Measurements from ENCODE around the gene ATP6V0A4. TPM values are rescaled to one million over a fixed set of nuclear protein-coding genes. Genes with fewer than 3 reads are reported as not detected.

The ATP6V0A4 gene
- total and polyA plus RNA-seq, 2 of the 13 experiments (the other 11 are each of a cell fraction or from before 2014, with no cell fraction given): 0.24 to 0.25 TPM

DNA sequence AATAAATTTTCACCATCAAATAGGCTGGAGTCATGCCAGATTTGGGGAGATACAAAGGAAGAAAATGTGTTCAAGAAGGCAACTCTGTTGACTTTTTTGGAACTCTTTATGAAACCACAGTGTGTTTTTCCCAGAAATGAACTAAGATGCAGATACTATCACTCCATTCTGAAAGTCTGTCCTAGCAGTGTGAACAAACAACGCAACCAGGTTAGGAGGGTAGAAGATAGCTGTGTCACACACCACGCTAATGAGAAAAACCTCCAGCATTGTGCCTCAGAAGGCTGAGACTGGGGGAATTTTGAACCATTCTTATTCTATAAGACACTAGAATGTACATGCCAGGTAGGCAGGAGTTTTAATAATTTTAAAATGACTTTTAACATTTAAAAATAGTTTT lies 15.9 kb upstream of the ATP6V0A4 start:
- Histone ChIP-seq H3K4me3 (replicated peaks in 1 of 3; ENCODE audit: insufficient read depth in 1 of 3, low read depth in 2 of 3, low read length in 3 of 3) (no peak overlapping the region), H3K9ac (ENCODE audit: insufficient read depth, low read depth, low read length) (no peak overlapping the region), H3K4me2 (ENCODE audit: low read depth, low read length) (no peak overlapping the region), H3K79me2 (ENCODE audit: insufficient read depth, low read length) (no peaks in the 10 kb centered on the region), H3K4me1 (ENCODE audit: insufficient read depth, low read length) (no peaks in the 10 kb centered on the region), H3K36me3 (replicated peaks in 1 of 2; ENCODE audit: control insufficient read depth in 1 of 2, insufficient read depth in 2 of 2, low read length in 2 of 2) (no peaks in the 10 kb centered on the region), H3K9me3 (ENCODE audit: low read length) (no peaks in the 10 kb centered on the region), H2AFZ (ENCODE audit: low read length) (no peak overlapping the region), H3K27ac (ENCODE audit: extremely low read length, insufficient read depth, low read length) (no peak overlapping the region), H4K20me1 (ENCODE audit: insufficient read depth, low read length) (no peaks in the 10 kb centered on the region), H3K27me3 (ENCODE audit: control insufficient read depth in 1 of 2, insufficient read depth in 2 of 2, low read length in 2 of 2) (peaks cover 0 to 1% of the 10 kb centered on the region in 2 experiments; a peak in 1 of 5 replicates)
- intact Hi-C loops (cut with micrococcal nuclease; ENCODE audit: unreplicated experiment): no loop called here
- no peak for ATAC-seq
- ChIA-PET POLR2A (no interaction called here), CTCF (ENCODE audit: low intra/inter-chr PET ratio, low total read pairs) (no interaction called here)
- DNase-seq (ENCODE audit: low spot score): no peak
- in situ Hi-C loops (cut with HindIII; ENCODE audit: extremely low pct_ligation_motif_present, low pct_unique_long_range_greater_than_20kb): no loop called here
- WGBS (ENCODE audit: low lambda C conversion rate): 7% methylated on average over 2 of the region's 2 CpGs
- no TSS peak for BruUV-seq (replicated peaks)
- FAIRE-seq: no peak
- TF ChIP-seq FUBP1 (CRISPR knock-in tag; IDR thresholded peaks at IDR 0.05; ENCODE audit: borderline replicate concordance): no peak
- no peak for TF ChIP-seq IKZF5 (CRISPR knock-in tag; IDR thresholded peaks at IDR 0.05)
- TF ChIP-seq EP300 (IDR thresholded peaks at IDR 0.05; ENCODE audit: low read depth in 2 of 2, low read length in 2 of 2): no peak
- no peak for TF ChIP-seq EP300 (CRISPR knock-in tag; IDR thresholded peaks at IDR 0.05; ENCODE audit: borderline replicate concordance)
- TF ChIP-seq HOXA5 (CRISPR knock-in tag; IDR thresholded peaks at IDR 0.05): no peak
- TF ChIP-seq, protein P1, sequence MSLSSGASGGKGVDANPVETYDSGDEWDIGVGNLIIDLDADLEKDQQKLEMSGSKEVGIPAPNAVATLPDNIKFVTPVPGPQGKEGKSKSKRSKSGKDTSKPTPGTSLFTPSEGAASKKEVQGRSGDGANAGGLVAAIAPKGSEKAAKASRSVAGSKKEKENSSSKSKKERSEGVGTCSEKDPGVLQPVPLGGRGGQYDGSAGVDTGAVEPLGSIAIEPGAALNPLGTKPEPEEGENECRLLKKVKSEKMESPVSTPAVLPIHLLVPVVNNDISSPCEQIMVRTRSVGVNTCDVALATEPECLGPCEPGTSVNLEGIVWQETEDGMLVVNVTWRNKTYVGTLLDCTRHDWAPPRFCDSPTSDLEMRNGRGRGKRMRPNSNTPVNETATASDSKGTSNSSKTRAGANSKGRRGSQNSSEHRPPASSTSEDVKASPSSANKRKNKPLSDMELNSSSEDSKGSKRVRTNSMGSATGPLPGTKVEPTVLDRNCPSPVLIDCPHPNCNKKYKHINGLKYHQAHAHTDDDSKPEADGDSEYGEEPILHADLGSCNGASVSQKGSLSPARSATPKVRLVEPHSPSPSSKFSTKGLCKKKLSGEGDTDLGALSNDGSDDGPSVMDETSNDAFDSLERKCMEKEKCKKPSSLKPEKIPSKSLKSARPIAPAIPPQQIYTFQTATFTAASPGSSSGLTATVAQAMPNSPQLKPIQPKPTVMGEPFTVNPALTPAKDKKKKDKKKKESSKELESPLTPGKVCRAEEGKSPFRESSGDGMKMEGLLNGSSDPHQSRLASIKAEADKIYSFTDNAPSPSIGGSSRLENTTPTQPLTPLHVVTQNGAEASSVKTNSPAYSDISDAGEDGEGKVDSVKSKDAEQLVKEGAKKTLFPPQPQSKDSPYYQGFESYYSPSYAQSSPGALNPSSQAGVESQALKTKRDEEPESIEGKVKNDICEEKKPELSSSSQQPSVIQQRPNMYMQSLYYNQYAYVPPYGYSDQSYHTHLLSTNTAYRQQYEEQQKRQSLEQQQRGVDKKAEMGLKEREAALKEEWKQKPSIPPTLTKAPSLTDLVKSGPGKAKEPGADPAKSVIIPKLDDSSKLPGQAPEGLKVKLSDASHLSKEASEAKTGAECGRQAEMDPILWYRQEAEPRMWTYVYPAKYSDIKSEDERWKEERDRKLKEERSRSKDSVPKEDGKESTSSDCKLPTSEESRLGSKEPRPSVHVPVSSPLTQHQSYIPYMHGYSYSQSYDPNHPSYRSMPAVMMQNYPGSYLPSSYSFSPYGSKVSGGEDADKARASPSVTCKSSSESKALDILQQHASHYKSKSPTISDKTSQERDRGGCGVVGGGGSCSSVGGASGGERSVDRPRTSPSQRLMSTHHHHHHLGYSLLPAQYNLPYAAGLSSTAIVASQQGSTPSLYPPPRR (CRISPR knock-in tag; IDR thresholded peaks at IDR 0.05; ENCODE audit: borderline replicate concordance): no peak
- TF ChIP-seq CC2D1A (CRISPR knock-in tag; IDR thresholded peaks at IDR 0.05): no peak
- TF ChIP-seq TFE3 (CRISPR knock-in tag; IDR thresholded peaks at IDR 0.05): no peak
- TF ChIP-seq FOXA1 (IDR thresholded peaks at IDR 0.05): no peak
- TF ChIP-seq FOXA1 (CRISPR knock-in tag; IDR thresholded peaks at IDR 0.05): no peak
- no peak for TF ChIP-seq ZNF614 (CRISPR knock-in tag; IDR thresholded peaks at IDR 0.05; ENCODE audit: borderline replicate concordance)
- no peak for TF ChIP-seq PHF20 (CRISPR knock-in tag; IDR thresholded peaks at IDR 0.05)
- TF ChIP-seq, protein P2, sequence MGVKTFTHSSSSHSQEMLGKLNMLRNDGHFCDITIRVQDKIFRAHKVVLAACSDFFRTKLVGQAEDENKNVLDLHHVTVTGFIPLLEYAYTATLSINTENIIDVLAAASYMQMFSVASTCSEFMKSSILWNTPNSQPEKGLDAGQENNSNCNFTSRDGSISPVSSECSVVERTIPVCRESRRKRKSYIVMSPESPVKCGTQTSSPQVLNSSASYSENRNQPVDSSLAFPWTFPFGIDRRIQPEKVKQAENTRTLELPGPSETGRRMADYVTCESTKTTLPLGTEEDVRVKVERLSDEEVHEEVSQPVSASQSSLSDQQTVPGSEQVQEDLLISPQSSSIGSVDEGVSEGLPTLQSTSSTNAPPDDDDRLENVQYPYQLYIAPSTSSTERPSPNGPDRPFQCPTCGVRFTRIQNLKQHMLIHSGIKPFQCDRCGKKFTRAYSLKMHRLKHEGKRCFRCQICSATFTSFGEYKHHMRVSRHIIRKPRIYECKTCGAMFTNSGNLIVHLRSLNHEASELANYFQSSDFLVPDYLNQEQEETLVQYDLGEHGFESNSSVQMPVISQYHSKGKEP (CRISPR knock-in tag; IDR thresholded peaks at IDR 0.05): no peak
- no peak for TF ChIP-seq RELA (CRISPR knock-in tag; IDR thresholded peaks at IDR 0.05)

All from HepG2 (cell line).